ENCODE results near the gene FBXL7. TPM values are rescaled to one million over a fixed set of nuclear protein-coding genes. Genes with fewer than 3 reads are reported as not detected.

FBXL7 gene
- total and polyA plus RNA-seq, 2 donors (not counting 1 experiment from before 2014, with no cell fraction given), result not detected

GRCh38 chr5:15474143-15474719 is 25.7 kb upstream of the FBXL7 start:
- intact Hi-C loops (cut with micrococcal nuclease), result no loop called here
- CTCF ChIA-PET, result no interaction called here

GRCh38 chr5:15475367-15475766 is 24.6 kb upstream of the FBXL7 start:
- Histone ChIP-seq H3K27ac (ENCODE audit: low read length in 2 of 2) (no peak overlapping the region), H2AFZ (ENCODE audit: insufficient read depth, low read depth, low read length, poor library complexity, severe bottlenecking) (no peak overlapping the region), H4K20me1 (ENCODE audit: control insufficient read depth, insufficient read depth, low read length, poor library complexity, severe bottlenecking) (no peaks in the 10 kb centered on the region), H3K9me3 (ENCODE audit: control extremely low read depth in 1 of 3, control insufficient read depth in 2 of 3, insufficient read depth in 1 of 3, low read length in 2 of 3) (peaks cover 0 to 4% (median 0%) of the 10 kb centered on the region in 3 donors), H3K4me2 (replicated peaks; ENCODE audit: low read depth, low read length, poor library complexity, severe bottlenecking) (no peak overlapping the region), H3K79me2 (ENCODE audit: control insufficient read depth, insufficient read depth, low read length) (no peaks in the 10 kb centered on the region), H3K4me1 (ENCODE audit: control insufficient read depth in 2 of 2, insufficient read depth in 2 of 2, low read length in 2 of 2) (no peaks in the 10 kb centered on the region), H3K36me3 (replicated peaks in 1 of 2; ENCODE audit: control extremely low read depth in 1 of 2, control insufficient read depth in 1 of 2, extremely low read depth in 1 of 2, insufficient read depth in 2 of 2, low read length in 1 of 2) (no peaks in the 10 kb centered on the region), H3K9ac (ENCODE audit: low read length) (no peak overlapping the region), H3K27me3 (replicated peaks in 1 of 4; ENCODE audit: control extremely low read depth in 1 of 4, control insufficient read depth in 3 of 4, insufficient read depth in 4 of 4, low read length in 3 of 4) (no peaks in the 10 kb centered on the region), H3K4me3 (ENCODE audit: control extremely low read depth in 1 of 5, extremely low read depth in 1 of 5, insufficient read depth in 1 of 5, low read depth in 2 of 5, low read length in 4 of 5) (no peak overlapping the region)
- 92% methylated on average over 4 of the region's 7 CpGs for WGBS (ENCODE audit: insufficient coverage)
- Mint-ChIP-seq H3K4me3 (no peak overlapping the region), H3K9me3 (ENCODE audit: insufficient read depth) (peaks cover 7% of the 10 kb centered on the region), H3K27ac (no peak overlapping the region), H3K27me3 (no peaks in the 10 kb centered on the region), H3K4me1 (no peaks in the 10 kb centered on the region)
- ATAC-seq (ENCODE audit: low read depth), result no peak
- TF ChIP-seq EZH2 (IDR thresholded peaks at IDR 0.05; ENCODE audit: borderline replicate concordance, insufficient read depth, low read depth, low read length, poor library complexity, severe bottlenecking), result no peak
- no peak for TF ChIP-seq CTCF (IDR thresholded peaks at IDR 0.05)
- POLR2A ChIA-PET, result no interaction called here
- CTCF ChIA-PET, result no interaction called here
- no peak for DNase-seq
- intact Hi-C loops (cut with micrococcal nuclease), result no loop called here

More at GRCh38 chr5:15474143-15474719, 25.7 kb upstream of the FBXL7 start:
- POLR2A ChIA-PET, result no interaction called here
- DNase-seq (no peak), ATAC-seq (ENCODE audit: low read depth) (no peak)
- no peaks in the 10 kb centered on the region for H3K79me2 ChIP-seq (ENCODE audit: control insufficient read depth, insufficient read depth, low read length)
- H3K36me3 ChIP-seq (replicated peaks in 1 of 2; ENCODE audit: control extremely low read depth in 1 of 2, control insufficient read depth in 1 of 2, extremely low read depth in 1 of 2, insufficient read depth in 2 of 2, low read length in 1 of 2), result no peaks in the 10 kb centered on the region
- no peaks in the 10 kb centered on the region for H3K27me3 ChIP-seq (replicated peaks in 1 of 4; ENCODE audit: control extremely low read depth in 1 of 4, control insufficient read depth in 3 of 4, insufficient read depth in 4 of 4, low read length in 3 of 4)
- Mint-ChIP-seq H3K9me3 (ENCODE audit: insufficient read depth) (peaks cover 7% of the 10 kb centered on the region), H3K4me1 (no peaks in the 10 kb centered on the region), H3K4me3 (no peak overlapping the region), H3K27ac (no peak overlapping the region), H3K27me3 (no peaks in the 10 kb centered on the region)
- no peak overlapping the region for H3K27ac ChIP-seq (ENCODE audit: low read length in 2 of 2)
- no peak overlapping the region for H3K4me2 ChIP-seq (replicated peaks; ENCODE audit: low read depth, low read length, poor library complexity, severe bottlenecking)
- no peaks in the 10 kb centered on the region for H3K4me1 ChIP-seq (ENCODE audit: control insufficient read depth in 2 of 2, insufficient read depth in 2 of 2, low read length in 2 of 2)
- no peak overlapping the region for H3K9ac ChIP-seq (ENCODE audit: low read length)
- TF ChIP-seq EZH2 (IDR thresholded peaks at IDR 0.05; ENCODE audit: borderline replicate concordance, insufficient read depth, low read depth, low read length, poor library complexity, severe bottlenecking) (no peak), CTCF (IDR thresholded peaks at IDR 0.05) (no peak)
- no peaks in the 10 kb centered on the region for H4K20me1 ChIP-seq (ENCODE audit: control insufficient read depth, insufficient read depth, low read length, poor library complexity, severe bottlenecking)
- no peak overlapping the region for H3K4me3 ChIP-seq (ENCODE audit: control extremely low read depth in 1 of 5, extremely low read depth in 1 of 5, insufficient read depth in 1 of 5, low read depth in 2 of 5, low read length in 4 of 5)
- no peak overlapping the region for H2AFZ ChIP-seq (ENCODE audit: insufficient read depth, low read depth, low read length, poor library complexity, severe bottlenecking)
- peaks cover 0 to 10% (median 0%) of the 10 kb centered on the region in 3 donors for H3K9me3 ChIP-seq (ENCODE audit: control extremely low read depth in 1 of 3, control insufficient read depth in 2 of 3, insufficient read depth in 1 of 3, low read length in 2 of 3)

Data from B cell (primary cell).